GM13976 (cell line): Measurements from ENCODE around the gene CCDC85C.

Experiments
- DNase-seq: peaks from one replicate; pipeline ENCODE4 v3.0.0; 2012; ENCODE audit warnings: low spot score
- in situ Hi-C: fragments of 300-500 bp; cut with MboI; formaldehyde crosslinking; loops from one replicate; pipeline ENCODE4 v1.12.0; 2022; ENCODE audit warnings: low sequenced_read_pairs, mixed read lengths, inconsistent platforms; ENCODE audit not compliant: unreplicated experiment
- TF ChIP-seq, protein P1 (sequence below): IDR thresholded peaks from 2 replicates; pipeline ENCODE4 v1.5.1; 2012; ENCODE audit warnings: borderline replicate concordance, mild to moderate bottlenecking; ENCODE audit not compliant: insufficient read depth; ENCODE audit errors: extremely low read depth, missing control alignments, control extremely low read depth

Gene CCDC85C

DNA sequence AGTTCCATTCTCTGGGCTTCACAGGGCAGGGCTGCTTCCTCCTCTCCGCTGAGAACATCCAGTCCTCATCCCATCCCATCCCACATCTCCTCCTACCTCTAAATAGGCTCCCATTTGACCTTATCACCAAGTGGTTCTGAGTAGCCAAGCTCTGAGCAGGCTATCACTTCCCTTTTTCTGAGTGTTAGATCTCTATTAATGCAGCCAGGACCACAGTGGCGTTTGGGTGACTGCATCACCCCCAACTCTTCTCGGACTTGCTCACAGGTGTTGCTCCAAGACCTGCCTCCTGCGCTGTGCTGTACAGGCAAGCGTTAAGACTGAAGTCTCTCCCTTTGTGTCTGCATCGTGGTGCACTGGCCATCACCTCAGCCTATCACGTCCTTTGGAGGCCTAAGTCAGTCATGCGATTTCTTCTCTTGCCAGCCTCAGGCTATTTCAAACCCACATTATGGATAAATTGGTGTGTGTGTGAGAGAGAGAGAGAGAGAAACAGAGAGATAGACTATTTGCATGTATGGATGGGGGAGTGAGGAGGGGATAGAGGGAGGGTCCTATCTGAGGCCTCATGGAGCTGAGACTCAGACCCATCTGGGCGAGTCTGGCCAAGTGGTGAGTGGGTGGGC, 28.5 kb upstream of the CCDC85C start:
- in situ Hi-C loops: loop anchor here (10.0 kb wide), 1 partner anchor 108 kb away; no protein-coding TSS in a partner anchor
- TF ChIP-seq, protein P1, sequence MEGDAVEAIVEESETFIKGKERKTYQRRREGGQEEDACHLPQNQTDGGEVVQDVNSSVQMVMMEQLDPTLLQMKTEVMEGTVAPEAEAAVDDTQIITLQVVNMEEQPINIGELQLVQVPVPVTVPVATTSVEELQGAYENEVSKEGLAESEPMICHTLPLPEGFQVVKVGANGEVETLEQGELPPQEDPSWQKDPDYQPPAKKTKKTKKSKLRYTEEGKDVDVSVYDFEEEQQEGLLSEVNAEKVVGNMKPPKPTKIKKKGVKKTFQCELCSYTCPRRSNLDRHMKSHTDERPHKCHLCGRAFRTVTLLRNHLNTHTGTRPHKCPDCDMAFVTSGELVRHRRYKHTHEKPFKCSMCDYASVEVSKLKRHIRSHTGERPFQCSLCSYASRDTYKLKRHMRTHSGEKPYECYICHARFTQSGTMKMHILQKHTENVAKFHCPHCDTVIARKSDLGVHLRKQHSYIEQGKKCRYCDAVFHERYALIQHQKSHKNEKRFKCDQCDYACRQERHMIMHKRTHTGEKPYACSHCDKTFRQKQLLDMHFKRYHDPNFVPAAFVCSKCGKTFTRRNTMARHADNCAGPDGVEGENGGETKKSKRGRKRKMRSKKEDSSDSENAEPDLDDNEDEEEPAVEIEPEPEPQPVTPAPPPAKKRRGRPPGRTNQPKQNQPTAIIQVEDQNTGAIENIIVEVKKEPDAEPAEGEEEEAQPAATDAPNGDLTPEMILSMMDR: no peak
- DNase-seq: peak; percentile 36

DNA sequence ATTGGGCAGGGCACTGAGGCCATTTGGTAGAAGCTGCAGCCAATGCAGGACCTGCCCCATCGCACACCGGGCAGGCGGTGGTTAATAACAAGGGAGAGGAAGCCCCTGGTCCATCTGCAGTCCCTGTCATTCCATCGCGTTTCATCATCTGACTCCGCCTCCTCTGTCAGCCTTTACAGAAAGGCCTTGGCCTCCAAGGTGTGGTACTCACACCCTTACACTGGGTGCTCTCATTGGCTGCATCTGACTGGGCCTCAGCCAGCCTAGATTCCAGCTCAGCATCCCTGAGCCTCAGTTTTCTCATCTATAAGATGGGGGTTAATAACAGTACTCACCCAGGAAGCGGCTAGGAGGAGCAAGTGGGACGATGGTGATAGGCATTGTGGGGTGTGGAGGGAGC, 26.2 kb upstream of the CCDC85C start:
- TF ChIP-seq, protein P1: no peak
- in situ Hi-C loops: loop anchor here (10.0 kb wide), 1 partner anchor 105 kb away; no protein-coding TSS in a partner anchor
- DNase-seq: no peak

DNA sequence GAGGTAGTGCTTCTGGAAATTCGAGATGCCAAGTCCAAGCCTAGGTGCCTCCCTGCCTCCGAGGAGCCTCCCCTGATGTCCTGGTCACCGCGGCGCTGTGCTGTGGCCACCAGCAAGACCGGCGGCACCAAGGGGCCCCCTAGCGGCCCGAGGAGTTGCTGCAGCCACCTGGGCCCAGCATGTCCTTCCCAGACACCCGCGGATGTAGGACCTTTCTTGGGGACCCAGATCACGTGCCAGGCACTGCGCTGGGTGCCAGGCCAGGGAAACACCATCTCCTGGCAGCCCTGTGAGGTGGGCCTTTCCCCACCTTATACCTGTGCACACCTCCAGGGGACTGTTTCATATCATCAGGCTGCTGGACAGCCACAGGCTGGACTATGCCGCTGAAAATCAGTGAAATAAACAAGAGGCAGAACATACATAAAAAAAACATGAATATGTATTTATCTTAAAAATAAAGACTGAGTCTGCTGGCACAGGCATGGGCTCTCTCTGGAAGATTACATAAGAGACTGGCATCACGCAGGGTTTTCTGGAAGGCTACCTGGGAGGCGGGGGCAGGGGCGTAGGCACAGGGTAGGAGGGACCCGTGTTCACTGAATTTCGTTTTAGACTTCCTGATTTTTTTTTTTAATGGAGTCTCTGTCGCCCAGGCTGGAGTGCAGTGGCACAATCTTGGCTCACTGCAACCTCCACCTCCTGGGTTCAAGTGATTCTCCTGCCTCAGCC, 25.0 kb upstream of the CCDC85C start:
- TF ChIP-seq, protein P1: peak; percentile 85
- peak; percentile 91 for DNase-seq
- in situ Hi-C loops: no loop called here

DNA sequence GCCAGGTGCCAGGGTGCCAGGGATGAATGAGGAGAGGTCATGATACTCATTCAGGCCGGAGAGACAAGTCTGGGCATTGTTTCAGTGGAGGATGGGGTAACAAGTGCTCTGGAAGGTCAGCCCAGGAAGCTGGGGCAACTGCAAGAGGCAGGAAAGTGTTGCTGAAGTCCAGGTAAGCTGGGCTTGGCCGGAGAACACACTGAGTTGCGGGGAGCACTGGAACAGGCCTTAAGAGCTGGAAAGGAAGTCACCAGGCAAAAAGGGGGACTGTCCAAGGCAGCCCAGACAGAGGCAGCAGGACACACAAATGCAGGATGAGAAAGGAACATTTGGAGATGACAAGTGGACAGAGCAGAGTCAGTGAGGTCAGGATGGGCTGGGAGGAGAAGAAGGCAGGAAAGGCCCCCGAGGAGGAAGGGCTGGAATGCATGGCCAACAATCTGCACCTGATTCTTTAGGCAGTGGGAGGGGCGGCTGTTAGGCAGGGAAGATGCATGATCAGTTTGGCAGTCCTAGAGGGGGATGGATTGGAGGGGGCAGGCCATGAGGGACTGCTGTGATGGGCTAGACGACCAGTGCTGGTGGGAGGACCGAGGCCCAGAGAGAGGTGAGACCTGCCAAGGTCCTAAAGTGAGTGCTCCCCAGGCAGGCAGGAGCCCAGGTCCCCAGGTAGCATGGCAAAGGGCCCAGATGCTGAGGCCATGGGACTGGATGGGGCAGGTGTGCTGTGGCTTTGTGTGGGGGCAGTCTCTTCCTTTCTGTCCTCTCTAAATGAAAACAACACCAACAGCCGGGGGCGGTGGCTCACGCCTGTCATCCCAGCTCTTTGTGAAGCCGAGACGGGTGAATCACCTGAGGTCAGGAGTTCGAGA, 23.7 kb upstream of the CCDC85C start:
- no peak for DNase-seq
- TF ChIP-seq, protein P1: no peak
- in situ Hi-C loops: no loop called here

DNA sequence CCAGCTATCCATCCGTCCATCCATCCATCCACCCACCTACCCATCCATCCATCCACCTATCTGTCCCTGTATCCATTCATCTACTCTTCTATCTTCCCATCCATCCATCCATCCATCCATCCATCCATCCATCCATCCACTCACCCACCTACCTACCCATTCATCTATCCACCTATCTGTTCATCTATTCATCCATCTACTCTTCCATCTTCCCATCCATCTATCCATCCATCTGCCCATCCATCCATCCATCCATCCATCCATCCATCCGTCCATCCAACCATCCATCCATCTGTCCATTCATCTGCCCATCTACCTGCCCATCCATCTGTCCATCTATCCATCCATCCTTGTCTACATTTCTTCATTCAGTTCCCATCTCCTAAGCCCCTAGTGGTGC, 23.1 kb upstream of the CCDC85C start:
- in situ Hi-C loops: no loop called here
- no peak for DNase-seq
- TF ChIP-seq, protein P1: no peak

DNA sequence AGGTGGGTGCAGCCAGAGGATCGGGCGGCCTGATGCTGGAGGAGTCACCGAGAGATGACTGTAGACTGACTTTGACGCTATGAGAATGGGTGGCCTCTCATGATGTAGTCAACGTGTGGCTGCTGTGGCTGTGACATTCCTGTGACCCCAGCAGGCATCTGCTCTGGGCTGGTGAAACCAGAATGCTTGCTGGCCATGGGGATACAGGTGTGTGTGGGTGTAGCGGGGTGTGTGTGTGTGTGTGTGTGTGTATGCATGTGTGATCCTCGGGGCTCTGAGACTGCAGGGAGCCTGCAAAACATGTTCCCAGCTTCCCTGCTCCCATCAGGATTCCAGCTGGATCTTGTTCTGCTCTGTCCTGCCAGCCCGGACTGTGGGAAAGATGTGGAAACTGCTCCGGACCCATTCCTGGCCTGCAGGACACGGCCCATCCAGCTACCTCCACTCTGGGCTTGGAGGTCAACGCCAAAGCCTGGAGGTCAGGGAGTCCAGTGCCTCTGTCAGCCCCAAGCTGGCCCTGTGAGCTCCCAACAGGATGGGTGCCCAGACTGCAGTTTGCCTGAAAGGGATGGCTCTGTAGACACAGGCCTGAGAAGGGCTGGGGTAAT, 22.1 kb upstream of the CCDC85C start:
- DNase-seq: no peak
- in situ Hi-C loops: no loop called here
- TF ChIP-seq, protein P1: no peak
